ENCODE measurements around the gene KCNA3. TPM values are rescaled to one million over a fixed set of nuclear protein-coding genes. Genes with fewer than 3 reads are reported as not detected.

The KCNA3 gene
- total and polyA plus RNA-seq, 2 experiments from 2014 or later, result 0.43 TPM; not detected in 1

DNA sequence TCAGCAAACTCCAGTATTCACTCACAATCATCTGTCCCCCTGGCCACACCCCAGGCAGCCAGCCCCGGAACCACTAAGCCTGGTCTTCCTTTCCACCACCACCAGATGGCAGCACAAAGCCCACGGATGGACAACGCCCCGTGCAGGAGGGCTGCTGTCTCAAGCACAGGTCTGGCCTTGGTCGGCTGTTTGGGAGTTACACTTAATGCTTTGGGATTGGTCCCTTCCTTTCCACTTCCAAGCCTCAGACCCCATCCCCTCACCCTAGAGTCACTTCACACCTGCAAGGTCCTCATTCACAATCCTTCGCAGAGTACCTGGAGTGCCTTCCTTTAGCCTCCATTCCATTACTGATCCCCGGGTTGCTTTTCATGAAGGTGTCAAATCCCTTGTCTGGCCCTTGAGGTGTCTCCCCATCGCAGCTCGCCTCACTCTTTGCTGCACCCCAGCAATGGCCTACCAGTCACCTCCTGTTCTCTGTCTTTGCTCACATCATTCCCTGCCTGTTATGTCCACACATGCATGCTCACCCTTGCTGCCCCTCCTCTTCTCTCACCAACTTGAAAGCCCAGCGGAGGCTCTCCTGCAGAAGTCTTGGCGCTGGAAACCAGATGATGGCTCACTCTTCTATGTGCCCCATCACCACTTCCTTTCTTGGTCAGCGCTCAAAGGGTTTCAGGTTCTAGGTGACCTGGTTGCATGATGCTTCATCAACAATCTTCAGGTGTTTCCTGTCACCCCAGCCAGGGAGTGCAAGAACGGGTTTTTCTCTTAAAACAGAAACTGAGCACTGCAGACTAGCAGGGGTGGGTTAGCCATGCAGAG, 43.7 kb downstream of the KCNA3 start:
- Histone ChIP-seq H3K79me2 (no peaks in the 10 kb centered on the region), H3K27ac (no peak overlapping the region), H3K4me2 (no peak overlapping the region), H2AFZ (no peak overlapping the region), H3K36me3 (replicated peaks; ENCODE audit: insufficient read depth, low read depth) (no peaks in the 10 kb centered on the region), H3K9me2 (replicated peaks; ENCODE audit: insufficient read depth) (no peaks in the 10 kb centered on the region), H3K27me3 (peaks cover 3% of the 10 kb centered on the region), H3K9me3 (ENCODE audit: low read depth) (no peaks in the 10 kb centered on the region), H4K20me1 (ENCODE audit: insufficient read depth, poor library complexity, severe bottlenecking) (no peaks in the 10 kb centered on the region), H3K4me1 (ENCODE audit: insufficient read depth) (no peaks in the 10 kb centered on the region), H3K4me3 (no peak overlapping the region)
- WGBS (ENCODE audit: low lambda C conversion rate, missing lambda C conversion rate), result 48% methylated on average over 13 of the region's 13 CpGs
- TF ChIP-seq EZH2phosphoT487 (IDR thresholded peaks at IDR 0.05; ENCODE audit: low read depth, severe bottlenecking, unreplicated experiment) (no peak), EZH2 (IDR thresholded peaks at IDR 0.05; ENCODE audit: borderline replicate concordance) (no peak)
- TF ChIP-seq, protein P1, sequence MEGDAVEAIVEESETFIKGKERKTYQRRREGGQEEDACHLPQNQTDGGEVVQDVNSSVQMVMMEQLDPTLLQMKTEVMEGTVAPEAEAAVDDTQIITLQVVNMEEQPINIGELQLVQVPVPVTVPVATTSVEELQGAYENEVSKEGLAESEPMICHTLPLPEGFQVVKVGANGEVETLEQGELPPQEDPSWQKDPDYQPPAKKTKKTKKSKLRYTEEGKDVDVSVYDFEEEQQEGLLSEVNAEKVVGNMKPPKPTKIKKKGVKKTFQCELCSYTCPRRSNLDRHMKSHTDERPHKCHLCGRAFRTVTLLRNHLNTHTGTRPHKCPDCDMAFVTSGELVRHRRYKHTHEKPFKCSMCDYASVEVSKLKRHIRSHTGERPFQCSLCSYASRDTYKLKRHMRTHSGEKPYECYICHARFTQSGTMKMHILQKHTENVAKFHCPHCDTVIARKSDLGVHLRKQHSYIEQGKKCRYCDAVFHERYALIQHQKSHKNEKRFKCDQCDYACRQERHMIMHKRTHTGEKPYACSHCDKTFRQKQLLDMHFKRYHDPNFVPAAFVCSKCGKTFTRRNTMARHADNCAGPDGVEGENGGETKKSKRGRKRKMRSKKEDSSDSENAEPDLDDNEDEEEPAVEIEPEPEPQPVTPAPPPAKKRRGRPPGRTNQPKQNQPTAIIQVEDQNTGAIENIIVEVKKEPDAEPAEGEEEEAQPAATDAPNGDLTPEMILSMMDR (IDR thresholded peaks at IDR 0.05; ENCODE audit: poor library complexity), result peak; percentile 87
- peak; percentile 80 for DNase-seq (ENCODE audit: low spot score)

DNA sequence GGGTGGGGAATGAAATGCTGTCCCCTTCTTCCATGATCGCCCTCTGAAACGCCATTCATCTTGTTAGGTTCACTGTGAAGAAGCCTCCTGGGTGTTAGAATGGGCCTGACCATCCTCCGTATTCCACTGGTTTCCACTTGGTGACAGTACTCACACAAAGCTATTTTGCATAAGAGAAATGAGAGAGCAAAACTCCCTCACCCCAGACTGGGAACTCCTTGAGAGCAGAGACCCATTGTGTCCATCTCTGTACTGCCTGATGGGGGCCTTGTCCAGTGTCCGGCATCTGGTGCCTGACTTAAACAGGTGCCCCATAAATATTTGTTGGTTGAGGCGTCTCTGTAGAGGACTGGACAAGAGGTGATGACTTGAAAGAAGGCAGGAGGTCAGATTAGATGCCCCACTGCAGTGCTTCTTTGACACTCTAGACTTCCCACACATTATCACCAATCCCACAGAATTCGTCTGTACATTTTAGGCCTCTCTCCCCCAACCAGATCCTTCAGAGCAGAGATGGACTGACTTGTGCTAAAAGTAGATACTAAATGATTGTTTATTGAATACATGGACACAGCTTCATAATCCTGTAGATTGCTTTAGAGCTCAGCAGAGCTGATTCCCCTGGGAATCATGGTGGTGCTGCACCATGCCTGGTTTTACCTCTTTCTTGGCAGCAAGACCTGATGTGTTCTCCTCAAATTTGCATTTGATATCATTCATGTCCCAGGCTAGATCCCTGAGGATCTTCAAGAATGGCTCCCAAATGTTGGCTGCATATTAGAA, 46.2 kb downstream of the KCNA3 start:
- no peak overlapping the region for H3K27ac ChIP-seq
- no peak overlapping the region for H3K4me3 ChIP-seq
- WGBS (ENCODE audit: low lambda C conversion rate, missing lambda C conversion rate), result 76% methylated on average over 6 of the region's 6 CpGs
- no peaks in the 10 kb centered on the region for H4K20me1 ChIP-seq (ENCODE audit: insufficient read depth, poor library complexity, severe bottlenecking)
- H3K36me3 ChIP-seq (replicated peaks; ENCODE audit: insufficient read depth, low read depth), result no peaks in the 10 kb centered on the region
- no peaks in the 10 kb centered on the region for H3K9me2 ChIP-seq (replicated peaks; ENCODE audit: insufficient read depth)
- no peaks in the 10 kb centered on the region for H3K9me3 ChIP-seq (ENCODE audit: low read depth)
- TF ChIP-seq, protein P1 (IDR thresholded peaks at IDR 0.05; ENCODE audit: poor library complexity), result no peak
- TF ChIP-seq EZH2phosphoT487 (IDR thresholded peaks at IDR 0.05; ENCODE audit: low read depth, severe bottlenecking, unreplicated experiment), result no peak
- no peak for TF ChIP-seq EZH2 (IDR thresholded peaks at IDR 0.05; ENCODE audit: borderline replicate concordance)
- no peak for DNase-seq (ENCODE audit: low spot score)
- H3K79me2 ChIP-seq, result no peaks in the 10 kb centered on the region
- no peak overlapping the region for H2AFZ ChIP-seq
- no peak overlapping the region for H3K4me2 ChIP-seq
- H3K4me1 ChIP-seq (ENCODE audit: insufficient read depth), result no peaks in the 10 kb centered on the region
- H3K27me3 ChIP-seq, result peaks cover 9% of the 10 kb centered on the region

DNA sequence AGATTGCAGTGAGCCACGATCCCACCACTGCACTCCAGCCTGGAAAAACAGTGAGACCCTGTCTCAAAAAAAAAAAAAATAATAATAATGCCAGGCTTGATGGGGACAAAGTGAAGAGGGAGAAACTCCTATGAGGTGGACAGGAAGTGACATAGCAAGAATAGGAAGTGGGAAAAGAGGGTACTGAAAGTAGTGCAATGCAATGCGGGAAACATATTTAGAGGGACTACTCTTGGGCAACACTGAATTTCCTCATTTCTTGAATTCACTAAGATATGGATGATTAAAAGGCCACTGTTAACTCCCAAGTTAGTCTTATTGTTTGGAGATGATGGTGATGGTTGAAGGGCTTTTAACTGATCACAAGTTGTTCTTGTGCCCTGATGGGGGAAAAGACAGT, 47.0 kb downstream of the KCNA3 start:
- Histone ChIP-seq H3K4me2 (no peak overlapping the region), H3K27ac (no peak overlapping the region), H3K36me3 (replicated peaks; ENCODE audit: insufficient read depth, low read depth) (no peaks in the 10 kb centered on the region), H3K9me3 (ENCODE audit: low read depth) (no peaks in the 10 kb centered on the region), H3K4me3 (no peak overlapping the region), H3K79me2 (no peaks in the 10 kb centered on the region), H3K4me1 (ENCODE audit: insufficient read depth) (no peaks in the 10 kb centered on the region), H4K20me1 (ENCODE audit: insufficient read depth, poor library complexity, severe bottlenecking) (no peaks in the 10 kb centered on the region), H3K27me3 (peaks cover 17% of the 10 kb centered on the region), H2AFZ (no peak overlapping the region), H3K9me2 (replicated peaks; ENCODE audit: insufficient read depth) (no peaks in the 10 kb centered on the region)
- TF ChIP-seq EZH2 (IDR thresholded peaks at IDR 0.05; ENCODE audit: borderline replicate concordance) (no peak), EZH2phosphoT487 (IDR thresholded peaks at IDR 0.05; ENCODE audit: low read depth, severe bottlenecking, unreplicated experiment) (no peak)
- TF ChIP-seq, protein P1 (IDR thresholded peaks at IDR 0.05; ENCODE audit: poor library complexity), result no peak
- DNase-seq (ENCODE audit: low spot score), result no peak
- 85% methylated on average over 2 of the region's 2 CpGs for WGBS (ENCODE audit: low lambda C conversion rate, missing lambda C conversion rate)

Data from hepatocyte (in vitro differentiated cells).